HepG2 (cell line): ENCODE data around the gene ERBB3. TPM values are rescaled to one million over a fixed set of nuclear protein-coding genes. Genes with fewer than 3 reads are reported as not detected.

ENCODE experiments used
- ATF3 ChIP-seq: sonication (generic); formaldehyde crosslinking; IDR thresholded peaks from 2 replicates; pipeline ENCODE4 v1.4.0; 2020; ENCODE audit warnings: missing genetic modification reagents
- EHMT2 ChIP-seq: fragments of 200-600 bp; sonication (generic); IDR thresholded peaks from 2 replicates; pipeline ENCODE4 v1.7.0; 2017; ENCODE audit warnings: antibody characterized with exemption, low read depth, low read length, borderline replicate concordance
- HNRNPUL1 ChIP-seq: fragments of 200-400 bp; formaldehyde crosslinking; IDR thresholded peaks from 2 replicates; pipeline ENCODE4 v1.6.1; 2017; ENCODE audit warnings: low read depth, mild to moderate bottlenecking, low read length, moderate library complexity
- HOXD1 ChIP-seq: sonication (generic); formaldehyde crosslinking; IDR thresholded peaks from 2 replicates; pipeline ENCODE4 v1.5.0; 2020; ENCODE audit warnings: missing genetic modification reagents
- IRF2 ChIP-seq: IDR thresholded peaks from 2 replicates; pipeline ENCODE4 v1.6.1; 2018; ENCODE audit warnings: missing genetic modification reagents, missing compliant biosample characterization
- KLF12 ChIP-seq: sonication (generic); formaldehyde crosslinking; IDR thresholded peaks from 2 replicates; pipeline ENCODE4 v1.4.0; 2020; ENCODE audit warnings: missing genetic modification reagents, borderline replicate concordance
- NFRKB ChIP-seq: fragments of 450-650 bp; IDR thresholded peaks from 2 replicates; pipeline ENCODE4 v1.6.1; 2017
- PAF1 ChIP-seq: IDR thresholded peaks from 2 replicates; pipeline ENCODE4 v1.6.1; 2016; ENCODE audit warnings: missing genetic modification reagents, missing compliant biosample characterization
- SP1 ChIP-seq, 2 experiments: fragments of 450-650 bp in 1 of 2; sonication (generic) in 1 of 2; formaldehyde crosslinking in 1 of 2; IDR thresholded peaks; 2 replicates each; pipeline versions ENCODE4 v1.4.0 to v1.6.1; 2016 to 2020; ENCODE audit warnings: missing genetic modification reagents in 1 of 2
- THAP7 ChIP-seq: sonication (generic); formaldehyde crosslinking; IDR thresholded peaks from 2 replicates; pipeline ENCODE4 v1.8.1; 2023; ENCODE audit warnings: mild to moderate bottlenecking, missing genetic modification reagents
- U2AF2 ChIP-seq: fragments of 200-400 bp; formaldehyde crosslinking; IDR thresholded peaks from 2 replicates; pipeline ENCODE4 v1.6.1; 2017; ENCODE audit warnings: low read depth, mild to moderate bottlenecking, low read length
- ZNF160 ChIP-seq: sonication (generic); formaldehyde crosslinking; IDR thresholded peaks from 2 replicates; pipeline ENCODE4 v1.8.0; 2022; ENCODE audit warnings: mild to moderate bottlenecking, inconsistent platforms, missing genetic modification reagents
- ZNF17 ChIP-seq: sonication (generic); formaldehyde crosslinking; IDR thresholded peaks from 2 replicates; pipeline ENCODE4 v1.5.0; 2020; ENCODE audit warnings: mild to moderate bottlenecking, missing genetic modification reagents
- ZNF280D ChIP-seq: sonication (generic); formaldehyde crosslinking; IDR thresholded peaks from 2 replicates; pipeline ENCODE4 v1.5.1; 2020; ENCODE audit warnings: mild to moderate bottlenecking, missing genetic modification reagents
- ZNF431 ChIP-seq: sonication (generic); formaldehyde crosslinking; IDR thresholded peaks from 2 replicates; pipeline ENCODE4 v1.9.0; 2022; ENCODE audit warnings: missing genetic modification reagents, low read depth, mild to moderate bottlenecking, borderline replicate concordance
- ZNF570 ChIP-seq: sonication (generic); formaldehyde crosslinking; IDR thresholded peaks from 2 replicates; pipeline ENCODE4 v1.4.0; 2020; ENCODE audit warnings: mild to moderate bottlenecking, missing genetic modification reagents, borderline replicate concordance
- ZNF672 ChIP-seq: sonication (generic); formaldehyde crosslinking; IDR thresholded peaks from 2 replicates; pipeline ENCODE4 v1.8.1; 2022; ENCODE audit warnings: missing genetic modification reagents
- ZNF709 ChIP-seq: sonication (generic); formaldehyde crosslinking; IDR thresholded peaks from 2 replicates; pipeline ENCODE4 v1.5.0; 2020; ENCODE audit warnings: mild to moderate bottlenecking, missing genetic modification reagents
- ZNF772 ChIP-seq: sonication (generic); formaldehyde crosslinking; IDR thresholded peaks from 2 replicates; pipeline ENCODE4 v1.5.0; 2020; ENCODE audit warnings: mild to moderate bottlenecking, missing genetic modification reagents
- ZNF773 ChIP-seq: sonication (generic); formaldehyde crosslinking; IDR thresholded peaks from 2 replicates; pipeline ENCODE4 v1.4.0; 2020; ENCODE audit warnings: missing genetic modification reagents, borderline replicate concordance
- polyA plus RNA-seq, 8 experiments: library from polyadenylated mRNA; depleted of rRNA in 3 of 8; stranded (reverse) in 7 of 8; unstranded in 1 of 8; fragments of >200 nt; fragmentation: Illumina TruSeq in 4 of 8; extraction: Trizol in 4 of 8; gene quantifications; 2 replicates each; pipeline versions ENCODE4 v1.2.1 to v1.2.3, GENCODE V29; 2011 to 2016; ENCODE audit warnings: low read depth in 4 of 8, missing spikeins in 1 of 8, mixed read lengths in 1 of 8; ENCODE audit not compliant: insufficient read depth in 1 of 8
- total RNA-seq, 5 experiments: library from RNA; depleted of rRNA; stranded (reverse); fragments of >200 nt; fragmentation: Illumina TruSeq; extraction: Trizol; gene quantifications; 2 replicates each; pipeline ENCODE4 v1.2.3, GENCODE V29; 2016; ENCODE audit warnings: low read depth in 1 of 5
- TF ChIP-seq, protein P1 (sequence below): sonication (generic); formaldehyde crosslinking; IDR thresholded peaks from 2 replicates; pipeline ENCODE4 v1.4.0; 2020; ENCODE audit warnings: missing genetic modification reagents
- TF ChIP-seq, protein P2 (sequence below): sonication (generic); formaldehyde crosslinking; IDR thresholded peaks from 2 replicates; pipeline ENCODE4 v1.5.0; 2020; ENCODE audit warnings: mild to moderate bottlenecking, missing genetic modification reagents, moderate library complexity

The ERBB3 gene
- total and polyA plus RNA-seq, 2 of the 13 experiments (the other 11 are each of a cell fraction or from before 2014, with no cell fraction given): 93.6 to 358 TPM

DNA sequence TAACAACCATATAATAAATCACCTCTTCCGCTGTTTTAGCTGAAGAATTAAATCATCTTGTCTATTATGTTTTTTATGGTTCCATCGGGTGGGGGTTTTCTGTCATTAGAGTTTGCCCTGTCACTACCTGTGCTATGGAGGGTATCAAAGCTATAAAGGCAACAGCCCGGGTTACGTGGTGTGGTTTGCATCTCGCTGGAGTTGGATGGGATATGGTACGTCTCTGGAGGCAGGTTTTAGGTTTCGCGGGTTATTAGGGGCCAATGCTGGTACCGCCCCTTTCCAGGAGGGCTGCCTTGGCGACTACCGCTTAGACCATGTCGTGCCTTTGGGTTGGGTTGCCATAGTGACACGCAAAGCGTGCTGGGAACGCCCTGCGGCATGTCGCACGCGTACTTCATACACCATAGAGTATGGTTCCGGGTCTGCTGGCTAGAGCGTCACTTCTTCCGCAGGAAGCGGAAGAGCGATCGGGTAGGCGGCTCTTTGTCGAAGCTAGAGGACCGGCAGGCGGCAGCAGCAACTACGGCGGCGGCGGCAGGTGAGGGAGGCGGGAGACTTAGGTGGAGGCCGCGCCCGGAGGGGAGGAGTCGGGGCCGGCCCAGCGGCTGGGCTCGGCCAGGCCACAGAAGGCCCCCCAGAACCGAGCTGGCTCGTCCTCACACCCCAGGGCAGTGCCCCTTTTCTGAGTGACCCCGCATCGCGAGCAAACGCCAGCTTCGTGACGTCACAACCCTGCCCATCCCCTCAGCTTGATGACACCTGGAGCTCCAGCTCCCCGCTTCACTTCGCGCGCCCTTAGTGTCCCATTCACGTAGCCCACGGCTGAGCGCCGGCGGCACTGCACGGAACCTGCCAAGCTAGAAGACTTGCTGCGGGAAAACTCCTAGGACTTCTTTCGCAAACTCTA, 38.1 kb downstream of the ERBB3 start, which contains the start of gene ZC3H10 (continued):
- 0 out of 2 replicates have a peak, but pooled peaks have one; percentile 66 for TF ChIP-seq ZNF280D (CRISPR knock-in tag)
- peak; percentile 94 for TF ChIP-seq ZNF431 (CRISPR knock-in tag)
- TF ChIP-seq U2AF2: 0 out of 2 replicates have a peak, but pooled peaks have one; percentile 69
- no peak for TF ChIP-seq SP1 (IDR thresholded peaks at IDR 0.05)
- TF ChIP-seq SP1 (CRISPR knock-in tag; IDR thresholded peaks at IDR 0.05): peak; percentile 82
- TF ChIP-seq, protein P1, sequence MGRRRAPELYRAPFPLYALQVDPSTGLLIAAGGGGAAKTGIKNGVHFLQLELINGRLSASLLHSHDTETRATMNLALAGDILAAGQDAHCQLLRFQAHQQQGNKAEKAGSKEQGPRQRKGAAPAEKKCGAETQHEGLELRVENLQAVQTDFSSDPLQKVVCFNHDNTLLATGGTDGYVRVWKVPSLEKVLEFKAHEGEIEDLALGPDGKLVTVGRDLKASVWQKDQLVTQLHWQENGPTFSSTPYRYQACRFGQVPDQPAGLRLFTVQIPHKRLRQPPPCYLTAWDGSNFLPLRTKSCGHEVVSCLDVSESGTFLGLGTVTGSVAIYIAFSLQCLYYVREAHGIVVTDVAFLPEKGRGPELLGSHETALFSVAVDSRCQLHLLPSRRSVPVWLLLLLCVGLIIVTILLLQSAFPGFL: no peak
- no peak for TF ChIP-seq NFRKB
- TF ChIP-seq, protein P2, sequence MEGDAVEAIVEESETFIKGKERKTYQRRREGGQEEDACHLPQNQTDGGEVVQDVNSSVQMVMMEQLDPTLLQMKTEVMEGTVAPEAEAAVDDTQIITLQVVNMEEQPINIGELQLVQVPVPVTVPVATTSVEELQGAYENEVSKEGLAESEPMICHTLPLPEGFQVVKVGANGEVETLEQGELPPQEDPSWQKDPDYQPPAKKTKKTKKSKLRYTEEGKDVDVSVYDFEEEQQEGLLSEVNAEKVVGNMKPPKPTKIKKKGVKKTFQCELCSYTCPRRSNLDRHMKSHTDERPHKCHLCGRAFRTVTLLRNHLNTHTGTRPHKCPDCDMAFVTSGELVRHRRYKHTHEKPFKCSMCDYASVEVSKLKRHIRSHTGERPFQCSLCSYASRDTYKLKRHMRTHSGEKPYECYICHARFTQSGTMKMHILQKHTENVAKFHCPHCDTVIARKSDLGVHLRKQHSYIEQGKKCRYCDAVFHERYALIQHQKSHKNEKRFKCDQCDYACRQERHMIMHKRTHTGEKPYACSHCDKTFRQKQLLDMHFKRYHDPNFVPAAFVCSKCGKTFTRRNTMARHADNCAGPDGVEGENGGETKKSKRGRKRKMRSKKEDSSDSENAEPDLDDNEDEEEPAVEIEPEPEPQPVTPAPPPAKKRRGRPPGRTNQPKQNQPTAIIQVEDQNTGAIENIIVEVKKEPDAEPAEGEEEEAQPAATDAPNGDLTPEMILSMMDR: peak; percentile 91
- no peak for TF ChIP-seq HNRNPUL1
- TF ChIP-seq ZNF672 (CRISPR knock-in tag): no peak
- TF ChIP-seq THAP7 (CRISPR knock-in tag): no peak
- peak; percentile 36; the same call in 1 of the 2 replicates for TF ChIP-seq ZNF160 (CRISPR knock-in tag)
- TF ChIP-seq ZNF17 (CRISPR knock-in tag): no peak
- no peak for TF ChIP-seq ZNF570 (CRISPR knock-in tag)
- peak; percentile 96; the same call in 1 of the 2 replicates for TF ChIP-seq IRF2
- TF ChIP-seq KLF12 (CRISPR knock-in tag): peak; percentile 84; the same call in 1 of the 2 replicates
- no peak for TF ChIP-seq EHMT2
- peak; percentile 92 for TF ChIP-seq ZNF772 (CRISPR knock-in tag)
- TF ChIP-seq HOXD1 (CRISPR knock-in tag): peak; percentile 83; the same call in 1 of the 2 replicates
- no peak for TF ChIP-seq ZNF773 (CRISPR knock-in tag)
- no peak for TF ChIP-seq ATF3 (CRISPR knock-in tag)
- TF ChIP-seq PAF1 (CRISPR knock-in tag): peak; percentile 99
- peak; percentile 78; the same call in 1 of the 2 replicates for TF ChIP-seq ZNF709
